Liver (tissue), 9 donors: ENCODE measurements around the gene CCDC12. TPM values are rescaled to one million over a fixed set of nuclear protein-coding genes. Genes with fewer than 3 reads are reported as not detected.

Source experiments
- DNase-seq: peaks from one replicate; pipeline ENCODE4 v3.0.0-alpha.2; 2017; ENCODE audit warnings: low spot score
- H3K27ac ChIP-seq, 2 donors: one replicate each; pipeline ENCODE4 v1.7.0; 2013; ENCODE audit warnings: inconsistent platforms in 2 of 2, low read length in 2 of 2, control low read depth in 1 of 2, low read depth in 1 of 2, mild to moderate bottlenecking in 1 of 2
- H3K27me3 ChIP-seq, 4 donors: one replicate each; pipeline versions ENCODE4 v1.6.1 to v1.7.0; 2013; ENCODE audit warnings: low read length in 3 of 4, inconsistent platforms in 1 of 4, mild to moderate bottlenecking in 1 of 4, moderate library complexity in 1 of 4; ENCODE audit not compliant: control insufficient read depth in 4 of 4, insufficient read depth in 4 of 4
- H3K36me3 ChIP-seq, 4 donors: one replicate each; pipeline versions ENCODE4 v1.6.1 to v1.7.0; 2013; ENCODE audit warnings: low read length in 3 of 4, mild to moderate bottlenecking in 3 of 4, low read depth in 1 of 4, moderate library complexity in 1 of 4; ENCODE audit not compliant: control insufficient read depth in 4 of 4, insufficient read depth in 3 of 4
- H3K4me1 ChIP-seq, 4 donors: one replicate each; pipeline versions ENCODE4 v1.6.1 to v1.7.0; 2013; ENCODE audit warnings: low read length in 3 of 4, mild to moderate bottlenecking in 3 of 4, moderate library complexity in 1 of 4; ENCODE audit not compliant: control insufficient read depth in 4 of 4, insufficient read depth in 4 of 4
- H3K4me3 ChIP-seq, 3 donors: one replicate each; pipeline versions ENCODE4 v1.6.1 to v1.7.0; 2013; ENCODE audit warnings: low read length in 3 of 3, control low read depth in 1 of 3, low read depth in 1 of 3, mild to moderate bottlenecking in 1 of 3
- H3K9ac ChIP-seq, 2 donors: one replicate each; pipeline ENCODE4 v1.7.0; 2013; ENCODE audit warnings: low read length in 2 of 2, mild to moderate bottlenecking in 2 of 2, moderate library complexity in 2 of 2, control low read depth in 1 of 2, low read depth in 1 of 2
- H3K9me3 ChIP-seq, 4 donors: one replicate each; pipeline versions ENCODE4 v1.6.1 to v1.7.0; 2013; ENCODE audit warnings: low read length in 3 of 4; ENCODE audit not compliant: control insufficient read depth in 4 of 4
- FOXA1 ChIP-seq: IDR thresholded peaks from 2 replicates; pipeline ENCODE4 v1.6.1; 2016; ENCODE audit warnings: antibody characterized with exemption
- FOXA2 ChIP-seq: IDR thresholded peaks from 2 replicates; pipeline ENCODE4 v1.6.1; 2016; ENCODE audit warnings: antibody characterized with exemption
- GABPA ChIP-seq, 2 donors: IDR thresholded peaks in 1 of 2; conservative IDR thresholded peaks in 1 of 2; 2 replicates each; pipeline ENCODE4 v1.6.1; 2016; ENCODE audit warnings: antibody characterized with exemption in 2 of 2, mild to moderate bottlenecking in 1 of 2, moderate library complexity in 1 of 2
- HNF4A ChIP-seq, 2 donors: conservative IDR thresholded peaks; 2 replicates each; pipeline ENCODE4 v1.6.1; 2016; ENCODE audit warnings: antibody characterized with exemption in 2 of 2, mild to moderate bottlenecking in 2 of 2
- HNF4G ChIP-seq: IDR thresholded peaks from 2 replicates; pipeline ENCODE4 v1.6.1; 2016; ENCODE audit warnings: antibody characterized with exemption
- JUND ChIP-seq, 2 donors: IDR thresholded peaks; 2 replicates each; pipeline ENCODE4 v1.6.1; 2016; ENCODE audit warnings: antibody characterized with exemption in 2 of 2
- NR2F2 ChIP-seq: IDR thresholded peaks from 2 replicates; pipeline ENCODE4 v1.6.1; 2016; ENCODE audit warnings: antibody characterized with exemption
- RAD21 ChIP-seq, 2 donors: IDR thresholded peaks; 2 replicates each; pipeline ENCODE4 v1.6.1; 2016; ENCODE audit warnings: antibody characterized with exemption in 2 of 2, mild to moderate bottlenecking in 2 of 2
- TAF1 ChIP-seq: conservative IDR thresholded peaks from 2 replicates; pipeline ENCODE4 v1.6.1; 2016; ENCODE audit warnings: antibody characterized with exemption, mild to moderate bottlenecking
- YY1 ChIP-seq: IDR thresholded peaks from 2 replicates; pipeline ENCODE4 v1.6.1; 2016; ENCODE audit warnings: antibody characterized with exemption, mild to moderate bottlenecking
- WGBS: extraction: QIAGEN DNeasy Blood & Tissue Kit; methylation state at CpG from one replicate; pipeline ENCODE4 v1.1.7; 2013; 5-methylcytosine and 5-hydroxymethylcytosine counted together
- polyA plus RNA-seq, 2 donors: library from polyadenylated mRNA; stranded (reverse) in 1 of 2; unstranded in 1 of 2; fragments of 200-250 nt in 1 of 2; fragments of >200 nt in 1 of 2; fragmentation: Nextera tagmentation in 1 of 2; extraction: Ambion mirVana in 1 of 2; gene quantifications; one replicate each; pipeline versions ENCODE4 v1.2.1 to v1.2.3, GENCODE V29; 2013 to 2015
- total RNA-seq, 2 donors: library from RNA; depleted of rRNA; stranded (reverse); fragments of >200 nt; gene quantifications; one replicate each; pipeline ENCODE4 v1.2.3, GENCODE V29; 2014
- TF ChIP-seq, protein P1 (sequence below): IDR thresholded peaks from 2 replicates; pipeline ENCODE4 v1.6.1; 2016; ENCODE audit warnings: antibody characterized with exemption, mild to moderate bottlenecking
- TF ChIP-seq, protein P2 (sequence below): IDR thresholded peaks from 2 replicates; pipeline ENCODE4 v1.6.1; 2016; ENCODE audit warnings: antibody characterized with exemption
- TF ChIP-seq, protein P3 (sequence below): IDR thresholded peaks from 2 replicates; pipeline ENCODE4 v1.6.1; 2016; ENCODE audit warnings: antibody characterized with exemption
- TF ChIP-seq, protein P4 (sequence below): IDR thresholded peaks from 2 replicates; pipeline ENCODE4 v1.6.1; 2016; ENCODE audit warnings: antibody characterized with exemption
- TF ChIP-seq, protein P5 (sequence below): fragments of 150-350 bp; IDR thresholded peaks from 2 replicates; pipeline ENCODE4 v1.5.1; 2017; ENCODE audit warnings: improper control_type of control experiment, low read depth, low read length; ENCODE audit not compliant: missing input control
- donor health status: healthy.
- donor health status: healthy.
- donor health status: healthy.
- donor health status: healthy.
- donor health status: healthy.

Gene CCDC12
- total and polyA plus RNA-seq, 4 donors: 8.5 to 35.1 (median 26.6) TPM

DNA sequence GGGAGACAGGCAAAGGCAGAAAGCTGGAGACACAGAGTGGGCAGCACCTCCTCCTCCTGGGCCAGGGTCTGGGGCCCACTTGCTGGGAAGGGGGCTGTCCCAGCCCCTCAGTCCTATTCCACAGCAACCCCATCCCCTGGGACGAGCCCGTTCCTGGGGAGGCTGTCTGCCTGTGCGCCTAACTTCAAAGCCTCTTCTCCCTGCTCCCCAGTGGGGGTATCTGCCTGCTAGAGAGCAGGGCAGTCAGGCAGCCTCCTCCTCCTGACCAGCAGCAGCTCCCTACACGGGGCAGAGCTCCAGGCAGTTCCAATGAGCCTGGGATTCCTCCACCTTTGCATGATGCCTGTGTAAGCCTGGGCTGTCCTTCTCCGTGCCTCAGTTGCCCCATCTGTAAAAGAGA, 92.1 kb downstream of the CCDC12 start:
- peaks cover 3 to 7% (median 4%) of the 10 kb centered on the region in 4 donors for H3K4me1 ChIP-seq
- WGBS: 63% methylated on average over 5 of the region's 5 CpGs
- peak overlapping the region in 1 of 3 donors; percentile 60 for H3K4me3 ChIP-seq
- TF ChIP-seq JUND (IDR thresholded peaks at IDR 0.05) (no peak), HNF4A (conservative IDR thresholded peaks at IDR 0.05) (no peak)
- TF ChIP-seq, protein P1, sequence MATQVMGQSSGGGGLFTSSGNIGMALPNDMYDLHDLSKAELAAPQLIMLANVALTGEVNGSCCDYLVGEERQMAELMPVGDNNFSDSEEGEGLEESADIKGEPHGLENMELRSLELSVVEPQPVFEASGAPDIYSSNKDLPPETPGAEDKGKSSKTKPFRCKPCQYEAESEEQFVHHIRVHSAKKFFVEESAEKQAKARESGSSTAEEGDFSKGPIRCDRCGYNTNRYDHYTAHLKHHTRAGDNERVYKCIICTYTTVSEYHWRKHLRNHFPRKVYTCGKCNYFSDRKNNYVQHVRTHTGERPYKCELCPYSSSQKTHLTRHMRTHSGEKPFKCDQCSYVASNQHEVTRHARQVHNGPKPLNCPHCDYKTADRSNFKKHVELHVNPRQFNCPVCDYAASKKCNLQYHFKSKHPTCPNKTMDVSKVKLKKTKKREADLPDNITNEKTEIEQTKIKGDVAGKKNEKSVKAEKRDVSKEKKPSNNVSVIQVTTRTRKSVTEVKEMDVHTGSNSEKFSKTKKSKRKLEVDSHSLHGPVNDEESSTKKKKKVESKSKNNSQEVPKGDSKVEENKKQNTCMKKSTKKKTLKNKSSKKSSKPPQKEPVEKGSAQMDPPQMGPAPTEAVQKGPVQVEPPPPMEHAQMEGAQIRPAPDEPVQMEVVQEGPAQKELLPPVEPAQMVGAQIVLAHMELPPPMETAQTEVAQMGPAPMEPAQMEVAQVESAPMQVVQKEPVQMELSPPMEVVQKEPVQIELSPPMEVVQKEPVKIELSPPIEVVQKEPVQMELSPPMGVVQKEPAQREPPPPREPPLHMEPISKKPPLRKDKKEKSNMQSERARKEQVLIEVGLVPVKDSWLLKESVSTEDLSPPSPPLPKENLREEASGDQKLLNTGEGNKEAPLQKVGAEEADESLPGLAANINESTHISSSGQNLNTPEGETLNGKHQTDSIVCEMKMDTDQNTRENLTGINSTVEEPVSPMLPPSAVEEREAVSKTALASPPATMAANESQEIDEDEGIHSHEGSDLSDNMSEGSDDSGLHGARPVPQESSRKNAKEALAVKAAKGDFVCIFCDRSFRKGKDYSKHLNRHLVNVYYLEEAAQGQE: no peak
- TF ChIP-seq, protein P2, sequence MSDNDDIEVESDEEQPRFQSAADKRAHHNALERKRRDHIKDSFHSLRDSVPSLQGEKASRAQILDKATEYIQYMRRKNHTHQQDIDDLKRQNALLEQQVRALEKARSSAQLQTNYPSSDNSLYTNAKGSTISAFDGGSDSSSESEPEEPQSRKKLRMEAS: no peak
- peaks cover 0 to 13% (median 1%) of the 10 kb centered on the region in 4 donors for H3K27me3 ChIP-seq
- peak overlapping the region in 1 of 2 donors; percentile 19 for H3K27ac ChIP-seq
- H3K36me3 ChIP-seq: no peaks in the 10 kb centered on the region
- no peak for DNase-seq
- H3K9ac ChIP-seq: no peak overlapping the region
- no peaks in the 10 kb centered on the region for H3K9me3 ChIP-seq

DNA sequence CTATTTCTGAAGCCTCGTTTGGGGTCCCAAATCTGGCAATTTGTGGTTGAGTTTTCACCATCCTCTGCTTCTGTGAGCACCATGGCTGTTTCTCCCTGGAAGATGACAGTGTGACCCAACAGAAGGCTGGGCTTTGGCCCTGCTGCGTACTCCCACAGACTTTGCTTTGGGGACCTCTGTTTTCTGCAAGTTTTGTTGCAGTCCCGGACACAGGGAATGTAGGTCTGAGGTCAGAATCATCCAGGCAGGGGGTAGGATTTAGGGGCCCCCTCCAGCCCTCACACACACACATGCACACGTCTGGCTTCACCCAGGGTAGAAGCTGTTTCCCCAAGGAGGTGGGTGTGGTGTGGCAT, 92.7 kb downstream of the CCDC12 start:
- H3K4me3 ChIP-seq: peak overlapping the region in 1 of 3 donors; percentile 60
- no peak for DNase-seq
- H3K27me3 ChIP-seq: peaks cover 0 to 13% (median 1%) of the 10 kb centered on the region in 4 donors
- WGBS: 58% methylated on average over 4 of the region's 4 CpGs
- H3K9me3 ChIP-seq: no peaks in the 10 kb centered on the region
- TF ChIP-seq FOXA1: no peak
- TF ChIP-seq NR2F2: no peak
- TF ChIP-seq, protein P2: no peak
- no peak for TF ChIP-seq HNF4A (conservative IDR thresholded peaks at IDR 0.05)
- TF ChIP-seq YY1: no peak
- no peak for TF ChIP-seq GABPA (IDR thresholded peaks at IDR 0.05 in 1 of 2, conservative IDR thresholded peaks at IDR 0.05 in 1 of 2)
- TF ChIP-seq, protein P1: no peak
- TF ChIP-seq JUND (IDR thresholded peaks at IDR 0.05): no peak
- TF ChIP-seq, protein P3, sequence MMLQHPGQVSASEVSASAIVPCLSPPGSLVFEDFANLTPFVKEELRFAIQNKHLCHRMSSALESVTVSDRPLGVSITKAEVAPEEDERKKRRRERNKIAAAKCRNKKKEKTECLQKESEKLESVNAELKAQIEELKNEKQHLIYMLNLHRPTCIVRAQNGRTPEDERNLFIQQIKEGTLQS: no peak
- no peak for TF ChIP-seq HNF4G
- TF ChIP-seq, protein P4, sequence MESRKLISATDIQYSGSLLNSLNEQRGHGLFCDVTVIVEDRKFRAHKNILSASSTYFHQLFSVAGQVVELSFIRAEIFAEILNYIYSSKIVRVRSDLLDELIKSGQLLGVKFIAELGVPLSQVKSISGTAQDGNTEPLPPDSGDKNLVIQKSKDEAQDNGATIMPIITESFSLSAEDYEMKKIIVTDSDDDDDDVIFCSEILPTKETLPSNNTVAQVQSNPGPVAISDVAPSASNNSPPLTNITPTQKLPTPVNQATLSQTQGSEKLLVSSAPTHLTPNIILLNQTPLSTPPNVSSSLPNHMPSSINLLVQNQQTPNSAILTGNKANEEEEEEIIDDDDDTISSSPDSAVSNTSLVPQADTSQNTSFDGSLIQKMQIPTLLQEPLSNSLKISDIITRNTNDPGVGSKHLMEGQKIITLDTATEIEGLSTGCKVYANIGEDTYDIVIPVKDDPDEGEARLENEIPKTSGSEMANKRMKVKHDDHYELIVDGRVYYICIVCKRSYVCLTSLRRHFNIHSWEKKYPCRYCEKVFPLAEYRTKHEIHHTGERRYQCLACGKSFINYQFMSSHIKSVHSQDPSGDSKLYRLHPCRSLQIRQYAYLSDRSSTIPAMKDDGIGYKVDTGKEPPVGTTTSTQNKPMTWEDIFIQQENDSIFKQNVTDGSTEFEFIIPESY: no peak
- TF ChIP-seq RAD21 (IDR thresholded peaks at IDR 0.05): no peak
- TF ChIP-seq FOXA2: no peak
- no peak for TF ChIP-seq TAF1
- TF ChIP-seq, protein P5, sequence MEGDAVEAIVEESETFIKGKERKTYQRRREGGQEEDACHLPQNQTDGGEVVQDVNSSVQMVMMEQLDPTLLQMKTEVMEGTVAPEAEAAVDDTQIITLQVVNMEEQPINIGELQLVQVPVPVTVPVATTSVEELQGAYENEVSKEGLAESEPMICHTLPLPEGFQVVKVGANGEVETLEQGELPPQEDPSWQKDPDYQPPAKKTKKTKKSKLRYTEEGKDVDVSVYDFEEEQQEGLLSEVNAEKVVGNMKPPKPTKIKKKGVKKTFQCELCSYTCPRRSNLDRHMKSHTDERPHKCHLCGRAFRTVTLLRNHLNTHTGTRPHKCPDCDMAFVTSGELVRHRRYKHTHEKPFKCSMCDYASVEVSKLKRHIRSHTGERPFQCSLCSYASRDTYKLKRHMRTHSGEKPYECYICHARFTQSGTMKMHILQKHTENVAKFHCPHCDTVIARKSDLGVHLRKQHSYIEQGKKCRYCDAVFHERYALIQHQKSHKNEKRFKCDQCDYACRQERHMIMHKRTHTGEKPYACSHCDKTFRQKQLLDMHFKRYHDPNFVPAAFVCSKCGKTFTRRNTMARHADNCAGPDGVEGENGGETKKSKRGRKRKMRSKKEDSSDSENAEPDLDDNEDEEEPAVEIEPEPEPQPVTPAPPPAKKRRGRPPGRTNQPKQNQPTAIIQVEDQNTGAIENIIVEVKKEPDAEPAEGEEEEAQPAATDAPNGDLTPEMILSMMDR: no peak
- H3K4me1 ChIP-seq: peaks cover 3 to 7% (median 4%) of the 10 kb centered on the region in 4 donors
- peak overlapping the region; percentile 19 to 37 for H3K27ac ChIP-seq
- H3K36me3 ChIP-seq: no peaks in the 10 kb centered on the region
- H3K9ac ChIP-seq: no peak overlapping the region
